MM.1S (cell line): Measurements from ENCODE around the gene UACA.

Source experiments
- CTCF ChIP-seq: fragments of 300-600 bp; sonication (generic); IDR thresholded peaks from 2 replicates; pipeline ENCODE4 v1.5.1; 2016; ENCODE audit warnings: antibody characterized with exemption, low read length, mixed read lengths
- EZH2 ChIP-seq: fragments of 300-600 bp; sonication (generic); optimal IDR thresholded peaks from 2 replicates; pipeline ENCODE3; 2017; ENCODE audit warnings: low read depth, mild to moderate bottlenecking, antibody characterized with exemption, low read length, mixed read lengths
- EZH2phosphoT487 ChIP-seq: fragments of 300-600 bp; sonication (generic); IDR thresholded peaks from 2 replicates; pipeline ENCODE4 v1.6.1; 2018; ENCODE audit warnings: antibody characterized with exemption, low read length

GRCh38 chr15:70605606-70606410 lies 157.6 kb downstream of the UACA start:
- no peak for TF ChIP-seq EZH2
- TF ChIP-seq CTCF: no peak
- TF ChIP-seq EZH2phosphoT487: no peak
